NOMO-1 (cell line): ENCODE results near the gene STPG1.

ENCODE experiments used
- DNase-seq, 2 experiments: peaks; one replicate each; lab custom pipeline; 2025; ENCODE audit not compliant: unreplicated experiment in 2 of 2; lab: John Stamatoyannopoulos, UW

The STPG1 gene

GRCh38 chr1:24347159-24347934 lies 66.2 kb downstream of the STPG1 start:
- DNase-seq = no peak

- no peak for DNase-seq
Observed at GRCh38 chr1:24345334-24345733, 68.2 kb downstream of the STPG1 start.

- no peak for DNase-seq
Observed at GRCh38 chr1:24344090-24344742, 69.4 kb downstream of the STPG1 start.

- no peak for DNase-seq
Observed at GRCh38 chr1:24343412-24344089, 70.0 kb downstream of the STPG1 start.

GRCh38 chr1:24341260-24341659 lies 72.3 kb downstream of the STPG1 start:
- DNase-seq = no peak

GRCh38 chr1:24340770-24341169 lies 72.8 kb downstream of the STPG1 start:
- no peak for DNase-seq

- no peak for DNase-seq
Observed at GRCh38 chr1:24339996-24340395, 73.6 kb downstream of the STPG1 start.

GRCh38 chr1:24338447-24338846 lies 75.1 kb downstream of the STPG1 start:
- DNase-seq = no peak

GRCh38 chr1:24337455-24337854 lies 76.1 kb downstream of the STPG1 start:
- DNase-seq = no peak

GRCh38 chr1:24336075-24336474 lies 77.5 kb downstream of the STPG1 start:
- no peak for DNase-seq

- no peak for DNase-seq
Observed at GRCh38 chr1:24331961-24332673, 81.5 kb downstream of the STPG1 start.

- no peak for DNase-seq
Observed at GRCh38 chr1:24329797-24330543, 83.6 kb downstream of the STPG1 start.

GRCh38 chr1:24329331-24329730 lies 84.3 kb downstream of the STPG1 start:
- no peak for DNase-seq

- no peak for DNase-seq
Observed at GRCh38 chr1:24327891-24328290, 85.7 kb downstream of the STPG1 start.

GRCh38 chr1:24327486-24327885 lies 86.1 kb downstream of the STPG1 start:
- no peak for DNase-seq

GRCh38 chr1:24325587-24326449 lies 87.8 kb downstream of the STPG1 start:
- DNase-seq = no peak

- DNase-seq = no peak
Observed at GRCh38 chr1:24324903-24325302, 88.7 kb downstream of the STPG1 start.

- no peak for DNase-seq
Observed at GRCh38 chr1:24323281-24323680, 90.3 kb downstream of the STPG1 start.

GRCh38 chr1:24322470-24323177 lies 91.0 kb downstream of the STPG1 start:
- DNase-seq = no peak
